MCF 10A (cell line): Measurements from ENCODE around the gene MGAT5. TPM values are rescaled to one million over a fixed set of nuclear protein-coding genes. Genes with fewer than 3 reads are reported as not detected.
A peak's percentile ranks its signal among the peaks of the same experiment; 100 is the strongest.

Source experiments
- BruUV-seq: library from RNA; stranded (reverse); fragments of 400-500 nt; replicated peaks from 2 replicates; lab custom pipeline; 2021; lab: Mats Ljungman, UMichigan
- CTCF ChIA-PET: fragments of 300-600 bp; sonication (Branson Sonifier 250); formaldehyde crosslinking; extraction: SDS; loops from one replicate; lab custom pipeline; 2021; ENCODE audit warnings: antibody characterized with exemption, inconsistent platforms; lab: Yijun Ruan, JAX
- POLR2A ChIA-PET: fragments of 300-600, 350-650 bp; sonication (Branson Sonifier 250); formaldehyde crosslinking; extraction: SDS; loops from one replicate; lab custom pipeline; 2020; ENCODE audit warnings: antibody characterized with exemption, inconsistent platforms; lab: Yijun Ruan, JAX
- DNase-seq: peaks from one replicate; pipeline ENCODE4 v3.0.0-alpha.2; 2018; ENCODE audit not compliant: unreplicated experiment
- H3K27ac Mint-ChIP-seq: one replicate; pipeline ENCODE4 v1.8.0; 2022; ENCODE audit warnings: mild to moderate bottlenecking, low read depth, mixed read lengths; ENCODE audit not compliant: unreplicated experiment
- H3K27me3 Mint-ChIP-seq: one replicate; pipeline ENCODE4 v1.8.0; 2022; ENCODE audit warnings: mixed read lengths; ENCODE audit not compliant: insufficient read depth, unreplicated experiment
- H3K36me3 Mint-ChIP-seq: one replicate; pipeline ENCODE4 v1.8.0; 2022; ENCODE audit warnings: mild to moderate bottlenecking, moderate library complexity, mixed read lengths; ENCODE audit not compliant: insufficient read depth, unreplicated experiment
- H3K4me1 Mint-ChIP-seq: one replicate; pipeline ENCODE4 v1.8.0; 2022; ENCODE audit warnings: mixed read lengths; ENCODE audit not compliant: insufficient read depth, unreplicated experiment
- H3K4me3 Mint-ChIP-seq: one replicate; pipeline ENCODE4 v1.8.0; 2022; ENCODE audit warnings: mild to moderate bottlenecking, moderate library complexity, mixed read lengths; ENCODE audit not compliant: unreplicated experiment
- H3K9me3 Mint-ChIP-seq: one replicate; pipeline ENCODE4 v1.8.0; 2022; ENCODE audit warnings: mixed read lengths; ENCODE audit not compliant: unreplicated experiment
- CTCF ChIP-seq: fragments of 200-600 bp; IDR thresholded peaks from one replicate; pipeline ENCODE4 v1.8.0; 2022; ENCODE audit warnings: antibody characterized with exemption, mild to moderate bottlenecking; ENCODE audit not compliant: unreplicated experiment
- intact Hi-C: fragments of 100-400 bp; cut with micrococcal nuclease; formaldehyde crosslinking; loops from 2 replicates; pipeline ENCODE4 v1.14.1; 2022
- total RNA-seq: library from RNA; stranded (reverse); gene quantifications from 2 replicates; pipeline ENCODE4 v1.2.3, GENCODE V29; 2022

MGAT5 gene
- total RNA-seq, 1 experiment from 2014 or later = 22.2 TPM

GRCh38 chr2:134462791-134463698, 209.2 kb downstream of the MGAT5 start:
- no TSS peak for BruUV-seq
- Mint-ChIP-seq H3K36me3 (no peaks in the 10 kb centered on the region), H3K4me1 (peaks cover 8% of the 10 kb centered on the region), H3K4me3 (no peak overlapping the region), H3K9me3 (no peaks in the 10 kb centered on the region), H3K27ac (peak overlapping the region; percentile 26), H3K27me3 (no peaks in the 10 kb centered on the region)
- DNase-seq = no peak
- ChIA-PET POLR2A (no interaction called here), CTCF (interaction anchor here (1.1 to 4.3 kb wide), 3 partner anchors 12 to 435 kb away, joined by 3 to 22 read pairs (median 10); no protein-coding TSS in a partner anchor)
- no peak for TF ChIP-seq CTCF
- intact Hi-C loops = loop anchor here (10.0 kb wide), 1 partner anchor 312 kb away; no protein-coding TSS in a partner anchor

GRCh38 chr2:134463699-134464022, 209.8 kb downstream of the MGAT5 start:
- no peak overlapping the region for H3K4me3 Mint-ChIP-seq
- no peaks in the 10 kb centered on the region for H3K36me3 Mint-ChIP-seq
- TF ChIP-seq CTCF = no peak
- no peaks in the 10 kb centered on the region for H3K9me3 Mint-ChIP-seq
- H3K27me3 Mint-ChIP-seq = no peaks in the 10 kb centered on the region
- CTCF ChIA-PET = interaction anchor here (1.1 to 4.3 kb wide), 3 partner anchors 12 to 434 kb away, joined by 3 to 22 read pairs (median 10); no protein-coding TSS in a partner anchor
- BruUV-seq = no TSS peak
- POLR2A ChIA-PET = no interaction called here
- H3K27ac Mint-ChIP-seq = no peak overlapping the region
- no peak for DNase-seq
- intact Hi-C loops = loop anchor here (10.0 kb wide), 1 partner anchor 311 kb away; no protein-coding TSS in a partner anchor
- peaks cover 8% of the 10 kb centered on the region for H3K4me1 Mint-ChIP-seq

GRCh38 chr2:134465228-134466105, 211.6 kb downstream of the MGAT5 start:
- Mint-ChIP-seq H3K36me3 (no peaks in the 10 kb centered on the region), H3K9me3 (no peaks in the 10 kb centered on the region), H3K27me3 (no peaks in the 10 kb centered on the region), H3K27ac (no peak overlapping the region), H3K4me3 (no peak overlapping the region), H3K4me1 (peaks cover 8% of the 10 kb centered on the region)
- BruUV-seq = no TSS peak
- no peak for TF ChIP-seq CTCF
- ChIA-PET POLR2A (no interaction called here), CTCF (interaction anchor here (0.6 to 4.3 kb wide), 9 partner anchors 14 to 433 kb away, joined by 3 to 22 read pairs (median 5); no protein-coding TSS in a partner anchor)
- no peak for DNase-seq
- intact Hi-C loops = loop anchor here (1.0 to 10.0 kb wide), 2 partner anchors 309 to 433 kb away; no protein-coding TSS in a partner anchor
